PC-9 (cell line): ENCODE measurements around the gene PSMD2.

Experiments used
- EZH2 ChIP-seq: fragments of 200-600 bp; sonication (generic); IDR thresholded peaks from 2 replicates; pipeline ENCODE4 v1.8.0; 2017; ENCODE audit warnings: antibody characterized with exemption, low read depth
- TF ChIP-seq, protein P1 (sequence below): fragments of 200-600 bp; sonication (generic); conservative IDR thresholded peaks from 2 replicates; pipeline ENCODE4 v1.6.1; 2017; ENCODE audit warnings: mixed run types, antibody characterized with exemption, mild to moderate bottlenecking, moderate library complexity

DNA sequence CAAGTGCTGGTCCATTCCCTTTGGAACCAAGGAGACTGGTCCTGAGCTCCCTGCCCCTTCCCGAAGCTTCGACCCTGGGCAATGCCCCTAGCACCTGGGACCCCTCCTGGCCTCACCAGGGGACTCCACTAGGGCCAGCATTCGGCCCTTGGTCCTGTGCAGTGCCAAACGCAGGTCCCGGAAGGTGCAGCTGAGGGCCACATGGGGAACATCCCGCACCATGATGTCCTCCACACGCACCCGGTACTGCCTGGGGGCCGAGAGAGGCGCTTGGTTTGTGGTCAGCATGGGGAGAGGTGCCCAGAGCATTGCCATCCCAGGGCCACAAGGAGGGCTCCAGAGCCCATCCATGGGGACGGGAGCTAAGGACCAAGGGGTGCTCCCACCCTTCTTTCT, 54.5 kb downstream of the PSMD2 start:
- TF ChIP-seq, protein P1, sequence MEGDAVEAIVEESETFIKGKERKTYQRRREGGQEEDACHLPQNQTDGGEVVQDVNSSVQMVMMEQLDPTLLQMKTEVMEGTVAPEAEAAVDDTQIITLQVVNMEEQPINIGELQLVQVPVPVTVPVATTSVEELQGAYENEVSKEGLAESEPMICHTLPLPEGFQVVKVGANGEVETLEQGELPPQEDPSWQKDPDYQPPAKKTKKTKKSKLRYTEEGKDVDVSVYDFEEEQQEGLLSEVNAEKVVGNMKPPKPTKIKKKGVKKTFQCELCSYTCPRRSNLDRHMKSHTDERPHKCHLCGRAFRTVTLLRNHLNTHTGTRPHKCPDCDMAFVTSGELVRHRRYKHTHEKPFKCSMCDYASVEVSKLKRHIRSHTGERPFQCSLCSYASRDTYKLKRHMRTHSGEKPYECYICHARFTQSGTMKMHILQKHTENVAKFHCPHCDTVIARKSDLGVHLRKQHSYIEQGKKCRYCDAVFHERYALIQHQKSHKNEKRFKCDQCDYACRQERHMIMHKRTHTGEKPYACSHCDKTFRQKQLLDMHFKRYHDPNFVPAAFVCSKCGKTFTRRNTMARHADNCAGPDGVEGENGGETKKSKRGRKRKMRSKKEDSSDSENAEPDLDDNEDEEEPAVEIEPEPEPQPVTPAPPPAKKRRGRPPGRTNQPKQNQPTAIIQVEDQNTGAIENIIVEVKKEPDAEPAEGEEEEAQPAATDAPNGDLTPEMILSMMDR = no peak
- no peak for TF ChIP-seq EZH2
